ENCODE results near the gene EHD1.

EHD1 gene

DNA sequence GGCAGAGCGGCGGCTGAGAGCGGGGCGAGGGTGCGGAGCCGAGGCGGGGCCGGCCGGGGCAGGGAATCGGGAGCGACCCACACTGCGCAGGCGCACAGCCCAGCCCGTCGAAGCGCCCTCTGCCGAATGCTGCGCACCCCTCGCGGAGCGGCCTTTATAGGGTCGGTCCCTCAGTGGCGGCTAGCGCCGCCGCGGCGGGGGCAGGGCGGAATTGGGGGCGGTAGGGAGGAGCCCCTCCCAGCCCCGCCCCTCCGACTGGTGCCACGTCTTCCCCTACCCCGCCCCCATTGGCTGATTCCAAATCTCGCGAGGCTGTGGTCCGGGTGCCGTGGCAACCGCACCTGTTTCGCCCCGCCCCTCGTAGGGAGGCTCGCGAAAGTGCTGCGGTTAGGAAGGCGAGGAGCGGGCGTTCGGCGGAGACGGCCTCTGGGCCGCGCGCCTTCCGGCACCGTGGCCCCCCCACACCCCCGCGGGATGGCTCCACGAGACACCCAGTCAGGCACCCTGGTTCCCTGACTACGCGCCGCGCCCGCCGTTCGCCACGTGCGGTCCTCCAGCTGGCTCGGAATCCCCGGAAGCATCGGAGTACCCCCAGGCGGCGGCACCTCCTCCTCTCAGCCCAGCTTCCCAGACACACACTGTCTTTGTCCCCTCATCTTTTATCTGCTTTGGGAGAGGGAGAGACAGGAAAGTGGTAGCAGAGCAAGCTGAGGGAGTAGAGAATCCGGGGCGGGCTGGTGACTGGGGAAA is at the start of gene EHD1:
Gene EHD1 (minus strand): TSS at position 128 of the 750 bp plus-strand sequence. CDS start 157 bp downstream, outside the sequence.
- DNase-seq: peak; percentile 93

DNA sequence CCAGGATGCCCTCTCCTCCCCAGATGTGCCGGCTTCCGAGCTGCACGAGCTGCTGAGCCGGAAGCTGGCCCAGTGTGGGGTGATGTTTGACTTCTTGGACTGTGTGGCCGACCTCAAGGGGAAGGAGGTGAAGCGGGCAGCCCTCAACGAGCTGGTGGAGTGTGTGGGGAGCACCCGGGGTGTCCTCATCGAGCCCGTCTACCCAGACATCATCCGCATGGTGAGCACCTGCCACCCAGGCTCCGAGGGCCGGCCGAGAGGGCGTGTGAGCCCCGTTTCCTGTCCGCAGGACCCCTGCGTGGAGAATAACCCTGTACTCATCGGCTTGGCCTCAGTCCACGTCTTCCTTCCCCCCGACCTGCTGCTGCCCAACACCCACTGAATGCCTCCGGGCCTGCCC is 48.3 kb upstream of the EHD1 start:
- no peak for DNase-seq

DNA sequence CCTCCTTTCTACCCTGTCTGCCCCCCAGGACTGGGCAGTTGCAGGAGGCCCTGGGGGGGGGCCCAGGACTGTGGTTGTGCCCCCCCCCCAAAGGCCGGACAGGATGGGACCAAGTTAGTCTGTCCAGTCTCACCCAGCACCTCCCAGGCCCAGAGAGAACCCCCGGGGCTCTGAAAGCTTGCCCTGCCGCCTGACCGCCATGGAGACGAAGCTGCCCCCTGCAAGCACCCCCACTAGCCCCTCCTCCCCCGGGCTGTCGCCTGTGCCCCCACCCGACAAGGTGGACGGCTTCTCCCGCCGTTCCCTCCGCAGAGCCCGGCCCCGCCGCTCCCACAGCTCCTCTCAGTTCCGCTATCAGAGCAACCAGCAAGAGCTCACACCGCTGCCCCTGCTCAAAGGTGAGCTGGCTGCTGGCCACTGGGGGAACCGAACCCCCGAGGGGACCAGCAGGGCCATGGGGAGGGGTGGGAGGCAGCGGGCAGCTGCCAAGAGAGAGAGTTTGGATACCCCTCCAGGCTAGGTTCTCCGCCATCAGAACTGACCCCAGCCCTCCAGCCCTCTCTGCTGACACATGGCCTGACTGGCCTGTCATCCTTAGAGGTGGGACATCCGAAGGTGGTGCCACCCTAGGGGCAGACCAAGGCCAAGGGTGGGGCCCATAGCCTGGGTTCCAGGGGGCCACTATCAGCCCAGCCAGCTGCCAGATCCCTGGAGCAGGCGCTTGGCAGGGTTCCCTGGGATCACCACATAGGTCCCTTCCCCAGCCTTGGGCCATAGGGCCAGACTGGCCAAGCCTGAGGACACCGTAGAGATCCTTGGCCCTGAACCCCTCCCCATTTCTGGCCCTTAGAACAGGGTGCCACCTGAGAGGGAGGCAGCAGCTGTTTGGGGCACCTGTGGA is 47.4 kb upstream of the EHD1 start:
- DNase-seq: no peak

DNA sequence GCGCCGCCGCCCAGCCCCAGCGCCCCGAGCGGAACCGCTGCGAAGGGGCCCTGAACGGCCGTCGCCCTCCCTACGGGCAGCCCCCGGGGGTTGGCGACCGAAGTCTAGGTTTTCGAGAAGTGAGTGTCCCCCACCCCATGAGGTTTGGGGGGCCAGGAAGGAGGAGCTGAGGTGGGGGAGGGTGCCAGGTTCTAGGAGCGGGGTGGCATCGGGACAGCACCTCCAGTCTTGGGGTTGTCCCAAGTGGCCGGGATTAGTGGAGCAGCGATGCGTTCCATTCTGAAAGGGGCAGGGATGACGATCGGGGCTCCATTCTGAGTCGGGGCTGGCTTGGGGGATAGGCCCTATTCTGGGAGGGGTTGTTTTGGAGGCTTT is 46.5 kb upstream of the EHD1 start:
- no peak for DNase-seq

DNA sequence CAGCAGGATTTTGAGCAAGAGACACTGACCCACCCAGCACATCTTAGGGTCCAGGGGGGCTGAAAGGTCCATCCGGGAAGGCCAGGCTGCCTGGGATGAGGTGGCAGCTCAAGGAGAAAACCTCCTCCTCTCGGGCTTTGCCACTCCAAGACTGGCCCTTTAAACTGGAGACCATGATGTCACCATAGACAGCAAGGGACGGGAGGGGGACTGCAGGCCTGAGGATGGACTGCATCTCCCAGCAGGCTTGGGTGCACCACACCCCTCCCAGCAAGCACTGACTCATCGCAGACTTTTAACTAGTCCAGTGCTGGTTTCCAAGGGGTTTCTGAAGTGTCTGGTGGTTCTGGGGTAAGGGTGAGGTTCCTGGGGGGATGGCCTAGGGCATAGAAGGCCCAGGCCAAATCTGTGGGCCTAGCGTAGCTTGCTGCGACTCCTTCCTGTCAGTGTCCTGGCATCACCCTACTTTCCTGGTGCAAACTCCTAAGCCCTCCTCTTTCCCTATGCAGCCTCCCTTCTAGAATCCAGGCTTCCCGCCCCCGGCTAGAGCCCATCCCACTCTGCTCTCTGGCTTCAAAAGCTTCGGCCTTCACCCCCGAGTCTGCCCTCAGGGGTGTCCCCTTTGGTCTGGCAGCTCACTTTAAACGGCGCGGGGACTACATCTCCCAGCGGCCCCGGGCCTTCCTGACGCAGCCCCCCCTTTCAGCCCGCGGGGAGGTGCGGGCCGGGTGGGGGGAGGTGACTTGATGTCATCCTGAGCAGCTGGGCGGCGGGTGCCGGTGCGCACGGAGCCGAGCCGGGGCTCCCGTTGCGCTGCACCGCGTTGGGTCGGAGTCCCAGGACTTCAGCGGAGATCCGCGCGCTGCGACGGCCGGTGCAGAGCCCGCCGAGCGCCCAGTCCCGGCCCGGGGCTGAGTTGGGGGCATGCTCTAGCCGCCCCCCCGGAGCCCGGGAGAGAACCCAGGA is 45.8 kb upstream of the EHD1 start, which contains the start of gene PPP2R5B:
Gene PPP2R5B (plus strand): TSS at position 746 of the 966 bp plus-strand sequence. CDS start 1,046 bp downstream, outside the sequence.
- peak; percentile 55 for DNase-seq

DNA sequence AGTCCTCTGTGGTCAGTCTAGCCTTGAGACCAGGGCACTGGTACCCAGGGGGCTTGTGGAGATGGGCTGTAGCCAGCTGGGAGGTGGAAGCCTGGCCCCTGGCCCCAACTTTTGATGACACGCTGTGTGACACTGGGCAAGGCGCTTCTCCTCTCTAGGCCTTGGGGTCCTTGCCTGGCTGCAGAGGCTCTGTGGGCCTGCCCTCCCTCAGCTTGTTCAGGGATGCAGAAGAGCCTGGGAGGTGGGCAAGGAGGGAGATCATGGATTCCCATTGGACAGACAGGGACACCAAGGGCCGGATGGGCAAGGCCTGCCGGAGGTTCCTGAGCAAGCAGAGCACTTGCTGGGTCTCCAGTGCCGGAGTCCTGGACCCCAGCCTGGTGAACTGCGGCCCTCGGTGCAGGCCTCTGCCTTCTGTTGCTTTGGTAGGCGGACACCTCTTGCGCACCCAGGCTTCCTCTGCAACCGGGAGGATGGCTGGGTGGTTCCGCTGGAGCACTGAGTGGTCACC is 44.8 kb upstream of the EHD1 start:
- DNase-seq: no peak

DNA sequence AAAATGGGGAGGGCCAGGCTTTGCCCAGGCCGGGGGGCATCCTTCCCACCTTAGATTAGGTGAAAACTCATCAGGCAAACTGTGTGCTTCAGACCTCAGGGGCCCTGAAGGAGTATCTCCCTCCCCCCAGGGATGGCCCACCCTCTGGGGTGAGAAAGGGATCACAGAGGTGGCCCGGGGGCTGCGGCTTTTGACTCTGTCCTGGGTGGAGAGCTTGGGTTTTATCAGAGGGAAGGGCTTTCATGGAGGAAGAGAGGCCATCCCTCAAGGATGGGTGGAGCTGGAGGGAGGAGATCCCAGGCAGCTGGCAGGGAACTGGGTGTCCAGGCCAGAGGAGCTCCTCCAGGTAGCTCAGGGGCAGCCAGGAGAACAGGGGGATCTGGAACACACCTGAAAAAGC is 43.0 kb upstream of the EHD1 start:
- no peak for DNase-seq

DNA sequence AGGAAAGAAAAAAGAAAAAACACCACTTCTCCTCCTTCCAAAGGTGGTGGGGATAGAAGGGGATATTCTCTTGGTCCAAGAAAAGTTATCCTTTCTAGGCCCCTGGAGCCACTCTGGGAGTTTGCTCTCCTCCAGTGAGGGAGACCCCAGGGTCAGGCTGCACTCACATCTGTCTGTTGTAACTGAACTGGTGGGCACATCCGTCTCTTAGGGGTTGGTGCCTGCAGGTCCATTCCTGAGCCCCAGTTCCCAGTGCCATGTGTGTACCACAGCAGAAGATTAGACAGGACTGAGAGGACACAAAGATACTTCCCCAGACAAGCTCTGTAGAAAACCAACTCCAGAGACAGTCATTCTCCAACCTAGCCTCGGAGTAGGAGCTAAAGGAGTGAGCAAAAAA is 41.7 kb upstream of the EHD1 start:
- DNase-seq: no peak

DNA sequence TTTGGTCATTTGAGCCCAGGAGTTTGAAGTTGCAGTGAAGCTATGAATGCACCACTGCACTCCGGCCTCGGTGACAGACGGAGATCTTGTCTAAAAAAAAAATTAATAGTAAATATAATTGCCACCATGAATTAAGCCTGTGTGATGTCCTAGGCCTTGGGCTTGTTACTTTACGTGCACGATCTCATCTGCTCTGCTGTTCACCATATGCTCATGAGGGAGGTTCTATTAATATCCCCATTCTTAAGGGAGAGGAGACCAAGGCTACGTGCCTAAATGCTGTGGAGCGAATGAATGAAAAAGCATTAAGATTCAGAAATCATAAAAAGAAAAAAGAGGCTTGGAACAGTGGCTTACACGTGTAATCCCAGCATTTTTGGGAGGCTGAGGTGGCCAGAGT is 41.2 kb upstream of the EHD1 start:
- no peak for DNase-seq

DNA sequence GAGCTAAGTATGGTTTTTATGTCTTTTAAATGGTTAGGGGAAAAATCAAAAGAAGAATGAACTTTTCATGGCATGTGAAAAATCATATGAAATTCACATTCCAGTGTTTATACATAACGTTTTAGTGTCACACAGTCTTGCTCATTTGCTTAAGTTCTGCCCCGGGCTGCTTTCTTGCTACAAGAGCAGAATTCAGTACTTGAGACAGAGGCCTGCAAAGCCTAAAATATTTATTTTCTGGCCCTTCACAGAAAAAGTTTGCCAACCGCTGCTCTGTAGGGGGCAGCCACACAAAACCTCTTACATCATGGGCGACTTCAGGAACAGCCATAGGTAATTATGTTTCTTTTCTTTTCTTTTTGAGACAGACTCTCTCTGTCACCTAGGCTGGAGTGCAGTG is 39.6 kb upstream of the EHD1 start:
- DNase-seq: peak; percentile 23

DNA sequence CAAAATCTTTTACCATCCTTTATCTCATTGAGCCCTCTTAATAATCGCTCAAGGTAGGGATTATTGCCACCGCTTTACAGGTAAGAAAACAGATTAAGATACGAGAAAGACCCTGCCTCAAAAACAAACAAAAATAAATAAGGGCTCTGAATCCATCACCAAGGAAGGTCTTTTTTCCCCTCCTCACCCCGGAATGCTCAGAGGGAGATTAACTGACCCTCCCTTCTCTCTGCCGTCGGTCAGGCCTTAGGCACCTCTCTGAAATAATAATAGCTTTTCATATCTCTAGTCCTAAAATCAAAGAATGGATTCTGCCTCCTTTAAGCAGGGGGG is 39.2 kb upstream of the EHD1 start:
- no peak for DNase-seq

DNA sequence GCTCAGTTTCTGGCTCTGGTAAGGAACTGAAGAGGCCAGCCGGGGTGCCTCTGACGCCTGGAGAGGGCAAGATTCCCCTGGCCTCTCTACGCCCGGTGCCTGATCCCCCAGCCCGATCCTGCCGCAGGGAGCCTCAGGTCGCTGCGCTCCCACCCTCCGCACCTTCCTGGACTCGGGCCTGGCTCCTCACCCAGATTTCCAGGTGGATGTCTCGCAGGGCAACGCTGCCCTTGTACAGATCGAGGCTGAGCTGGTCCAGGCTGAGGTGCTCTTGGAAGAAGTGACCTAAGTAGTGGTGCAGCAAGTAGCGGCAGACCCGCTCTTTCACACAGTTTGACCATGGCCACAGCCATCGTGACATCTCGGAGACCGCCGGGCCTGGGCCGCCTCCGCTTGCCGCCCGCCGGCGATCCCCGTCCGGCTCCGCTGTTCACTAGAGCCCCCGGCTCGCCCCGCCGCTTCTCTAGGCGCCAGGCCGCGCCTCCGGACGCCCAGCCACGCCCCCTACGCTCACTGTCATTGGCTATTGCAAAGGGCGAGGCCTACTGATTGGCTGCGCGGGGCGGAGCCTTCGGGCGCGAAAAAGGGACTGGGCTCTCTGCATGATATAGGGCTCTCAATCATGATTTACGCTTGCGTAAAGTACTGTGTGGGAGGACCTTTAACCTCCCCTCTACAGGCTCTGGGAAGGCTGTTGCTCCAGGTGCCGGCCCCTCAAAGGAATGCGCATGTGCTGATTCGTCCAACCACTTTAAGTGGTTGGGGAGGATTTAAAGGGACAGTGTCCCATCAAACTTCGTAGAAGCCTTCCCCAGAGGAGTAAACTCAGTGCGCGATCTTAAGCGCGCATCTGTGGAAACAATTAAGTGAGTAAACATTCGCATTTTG is 38.6 kb upstream of the EHD1 start, which contains the start of gene ATG2A:
Gene ATG2A (minus strand): TSS at position 435 of the 888 bp plus-strand sequence. CDS start 74 bp downstream, at position 361.
- peak; percentile 99 for DNase-seq

DNA sequence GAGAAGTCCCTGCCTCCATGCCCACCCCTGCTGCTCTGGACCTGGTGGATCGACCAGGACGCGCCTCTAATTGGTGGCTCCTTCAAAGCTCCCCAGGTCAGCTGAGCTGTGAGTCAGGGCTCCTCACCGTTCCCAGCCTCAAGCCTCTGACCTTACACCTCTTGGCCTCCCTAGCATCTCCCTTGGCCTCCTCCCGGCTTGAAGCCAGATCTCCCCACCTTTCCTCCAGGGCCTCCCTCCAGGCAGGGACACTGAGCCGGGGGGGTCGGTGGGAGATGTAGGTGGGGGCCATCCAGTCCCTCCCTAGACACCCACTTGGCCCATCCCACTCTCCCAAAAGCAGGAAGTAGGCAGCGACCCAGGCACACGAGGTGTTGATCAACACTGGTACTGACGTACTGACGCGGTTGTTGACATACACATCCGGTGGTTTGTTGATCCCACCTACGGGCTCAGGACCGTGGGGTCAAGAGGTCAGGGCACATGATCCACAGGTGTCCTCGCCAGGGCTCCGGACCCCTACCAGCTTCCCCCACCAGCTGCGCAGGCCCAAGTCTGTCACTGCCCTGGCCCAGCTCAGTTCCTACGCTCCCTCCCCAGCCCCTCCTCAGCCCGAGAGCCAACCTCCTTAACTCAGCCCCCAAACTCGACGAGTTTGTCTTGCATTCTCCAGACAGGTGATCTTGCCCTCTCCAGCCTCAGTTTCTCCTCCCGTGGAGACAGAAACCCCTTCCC is 37.8 kb upstream of the EHD1 start:
- no peak for DNase-seq

DNA sequence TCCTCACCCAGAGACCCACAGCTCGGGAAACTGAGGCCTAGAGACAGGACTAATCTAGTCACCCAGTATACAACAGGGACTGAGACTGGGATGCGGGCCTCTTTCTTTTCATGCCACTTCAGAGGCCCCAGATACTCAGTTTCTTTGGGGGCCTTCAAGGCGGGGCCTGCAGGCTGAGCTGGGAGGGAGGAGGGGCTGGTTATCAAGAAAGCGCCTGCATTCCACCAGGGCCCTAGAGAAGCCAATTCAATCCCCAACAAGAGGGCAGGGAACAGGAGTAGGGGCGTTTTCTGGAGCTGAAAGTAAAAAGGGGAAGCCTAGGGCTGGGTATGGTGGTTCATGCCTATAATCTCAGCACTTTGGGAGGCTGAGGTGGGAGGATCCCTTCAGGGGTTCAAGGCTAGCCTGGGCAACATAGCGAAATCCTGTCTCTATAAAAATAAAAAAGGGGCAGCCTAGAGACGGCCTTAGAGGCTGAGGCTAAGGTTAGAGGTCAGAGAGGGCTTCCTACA is 37.0 kb upstream of the EHD1 start:
- no peak for DNase-seq

DNA sequence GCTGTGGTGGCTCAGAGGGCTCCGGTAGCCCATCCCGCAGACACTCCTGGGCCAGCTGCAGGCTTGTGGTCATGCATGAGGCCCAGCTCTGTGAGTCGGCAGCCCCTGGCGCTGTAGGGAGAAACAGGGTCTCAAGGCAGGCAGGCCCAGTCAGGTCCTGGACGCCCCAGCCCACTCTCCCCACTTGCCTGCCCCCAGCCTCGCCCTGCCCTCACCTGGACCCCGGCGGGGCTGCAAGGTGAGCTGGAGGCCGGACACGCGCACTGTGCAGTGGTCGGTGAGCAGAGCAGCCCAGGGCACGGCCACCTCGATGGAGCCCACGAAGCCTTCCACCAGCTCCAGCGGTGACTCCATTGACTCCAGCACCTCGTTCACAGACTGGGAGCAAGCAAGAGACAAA is 35.7 kb upstream of the EHD1 start:
- no peak for DNase-seq

DNA sequence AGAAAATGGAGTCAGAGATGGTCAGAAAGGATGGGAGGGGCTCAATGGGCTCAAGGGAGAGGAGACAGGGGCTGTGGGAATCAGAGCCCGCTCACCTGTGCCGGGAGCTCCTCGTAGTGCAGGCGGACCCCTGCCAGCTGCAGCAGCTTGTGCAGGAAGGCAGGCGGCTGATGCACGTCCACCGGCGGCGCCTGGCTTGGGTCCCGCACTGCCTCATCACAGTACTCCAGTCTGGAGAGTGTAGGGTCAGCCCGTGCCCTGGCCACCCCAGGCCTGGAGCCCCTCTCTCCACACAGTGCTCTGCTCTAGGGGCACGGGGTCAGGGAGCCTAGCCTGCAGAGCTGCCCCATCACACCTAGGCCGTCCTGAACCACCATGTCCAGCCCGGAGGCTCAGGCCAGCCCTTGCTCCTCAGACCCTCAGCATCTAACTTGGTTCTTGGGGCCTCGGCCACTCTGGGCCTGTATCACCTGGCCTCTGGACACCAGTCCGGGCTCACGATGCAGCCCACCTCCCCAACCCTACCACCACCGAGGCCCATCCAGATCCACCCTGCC is 34.8 kb upstream of the EHD1 start:
- no peak for DNase-seq

DNA sequence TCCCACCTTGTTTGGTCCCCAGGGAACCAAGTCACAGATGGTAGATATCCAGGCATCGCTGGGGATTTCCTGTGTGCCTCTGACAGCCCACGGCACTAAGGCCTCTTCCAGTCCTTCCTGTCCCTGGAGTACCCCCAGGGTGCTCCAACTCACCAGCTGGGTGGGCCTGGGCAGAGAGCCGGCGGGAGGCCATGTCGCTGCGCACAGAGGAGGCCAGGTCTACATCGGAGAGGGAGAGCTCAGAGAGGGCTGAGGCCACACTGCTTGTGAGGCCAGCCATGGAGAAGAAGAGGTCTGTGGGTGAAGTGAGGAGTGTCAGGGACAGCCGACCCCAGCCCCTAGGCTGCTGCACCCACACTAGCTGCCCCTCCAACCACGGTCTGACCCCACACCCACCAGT is 33.3 kb upstream of the EHD1 start:
- DNase-seq: no peak

DNA sequence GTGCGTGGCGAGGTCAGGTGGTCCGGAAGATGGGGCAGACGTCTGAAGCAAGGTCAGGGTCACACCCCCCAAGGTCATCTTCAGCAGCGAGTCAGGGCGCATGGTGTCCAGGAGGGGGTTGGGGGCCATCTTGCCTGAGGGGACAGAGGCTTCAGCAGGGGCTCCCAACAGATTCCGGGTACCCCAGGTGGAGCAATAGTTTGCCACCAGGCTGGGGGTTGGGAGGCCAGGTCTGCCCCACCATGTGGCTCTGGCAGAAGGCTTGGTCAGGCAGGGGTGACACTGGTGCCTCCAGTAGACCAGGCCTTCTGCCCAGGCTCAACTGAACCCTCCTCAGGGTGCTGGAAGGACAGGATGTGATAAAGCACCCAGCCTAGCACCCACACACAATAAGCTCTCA is 32.7 kb upstream of the EHD1 start:
- DNase-seq: no peak

DNA sequence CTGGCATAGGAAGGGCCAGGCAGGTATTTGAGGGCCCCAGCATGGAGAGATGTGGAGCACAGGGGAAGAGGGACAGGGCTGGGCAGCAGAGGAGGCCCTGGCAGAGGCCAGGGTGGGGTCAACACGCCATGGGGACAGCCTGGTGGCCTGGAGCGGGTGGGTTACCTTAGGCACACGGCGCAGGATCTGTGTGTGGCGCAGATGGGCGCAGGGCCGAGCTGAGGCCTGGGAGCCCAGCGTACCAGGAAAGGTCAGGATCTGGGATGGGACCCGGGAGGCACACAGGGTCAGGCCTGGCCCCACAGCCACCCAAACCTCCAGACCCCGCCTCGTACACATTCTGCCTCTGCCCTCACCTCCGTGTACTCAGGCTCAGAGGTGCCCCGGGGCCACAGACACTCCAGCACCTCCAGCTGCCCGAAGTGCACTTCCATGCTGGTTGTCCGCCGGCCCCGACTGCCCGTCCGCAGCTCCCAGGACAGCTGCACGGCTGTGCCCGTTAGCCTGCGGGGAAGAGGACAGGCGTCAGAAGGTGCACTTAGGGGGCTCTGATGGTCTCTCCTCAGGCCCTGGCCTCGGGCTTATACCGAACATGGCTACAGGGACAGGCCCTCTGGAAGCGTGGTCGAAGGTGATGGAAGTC is 32.2 kb upstream of the EHD1 start:
- DNase-seq: no peak

All from GF-D8 (cell line).